ENCODE measurements around the gene OR6T1. TPM values are rescaled to one million over a fixed set of nuclear protein-coding genes. Genes with fewer than 3 reads are reported as not detected.

OR6T1 gene
- not detected for total RNA-seq (2013)
- polyA plus RNA-seq (not detected), polyA minus RNA-seq (not detected in 2 replicates), total RNA-seq (0 to 0.12 (median 0) reads per million in 11 experiments)

- DNase-seq: no peak
- no peak for TF ChIP-seq CTCF (IDR thresholded peaks at IDR 0.05)
- Histone ChIP-seq H3K36me3 (replicated peaks in 1 of 2; ENCODE audit: control insufficient read depth in 1 of 2, insufficient read depth in 2 of 2, low read length in 2 of 2) (no peaks in the 10 kb centered on the region), H3K79me2 (ENCODE audit: insufficient read depth, low read length) (no peaks in the 10 kb centered on the region), H3K9ac (ENCODE audit: insufficient read depth, low read length, poor library complexity, severe bottlenecking) (no peak within 1 kb of the TSS), H3K4me3 (replicated peaks in 1 of 3; ENCODE audit: low read depth in 2 of 3, low read length in 3 of 3) (no peak within 1 kb of the TSS), H3K27me3 (ENCODE audit: control insufficient read depth in 2 of 2, insufficient read depth in 2 of 2, low read length in 2 of 2) (no peaks in the 10 kb centered on the region), H3K4me1 (ENCODE audit: control insufficient read depth in 1 of 2, insufficient read depth in 2 of 2, low read length in 2 of 2) (no peaks in the 10 kb centered on the region), H3K27ac (ENCODE audit: low read depth in 1 of 2, low read length in 2 of 2) (no peak within 1 kb of the TSS), H4K20me1 (ENCODE audit: insufficient read depth, low read length) (no peaks in the 10 kb centered on the region), H3K4me2 (replicated peaks; ENCODE audit: extremely low read depth, low read length, poor library complexity, severe bottlenecking) (no peak within 1 kb of the TSS), H2AFZ (ENCODE audit: insufficient read depth, low read depth, low read length, poor library complexity, severe bottlenecking) (no peak within 1 kb of the TSS), H3K9me3 (replicated peaks in 1 of 2; ENCODE audit: control insufficient read depth in 1 of 2, insufficient read depth in 1 of 2, low read length in 2 of 2) (peaks cover 3 to 5% of the 10 kb centered on the region in 2 donors)
- Mint-ChIP-seq H3K27me3 (ENCODE audit: low read depth in 3 of 3) (peaks cover 0 to 3% (median 0%) of the 10 kb centered on the region in 3 donors), H3K4me3 (no peak within 1 kb of the TSS), H3K27ac (peak within 1 kb of the TSS in 1 of 7 donors; percentile 14), H3K9me3 (peaks cover 0 to 6% (median 2%) of the 10 kb centered on the region in 7 donors), H3K36me3 (no peaks in the 10 kb centered on the region), H3K4me1 (no peaks in the 10 kb centered on the region)
- 100% methylated on average over 1 of the region's 3 CpGs for WGBS (ENCODE audit: insufficient coverage)
- intact Hi-C loops (cut with micrococcal nuclease): no loop called here
Observed at GRCh38 chr11:123943738-123944137, at the start of gene OR6T1. Gene OR6T1 (minus strand): TSS chr11:123943838. CDS start chr11:123943838, 0 bp downstream.

GRCh38 chr11:123979311-123979710 lies 35.7 kb upstream of the OR6T1 start:
- WGBS (ENCODE audit: insufficient coverage): 95% methylated on average over 2 of the region's 5 CpGs
- no peak for TF ChIP-seq CTCF (IDR thresholded peaks at IDR 0.05)
- no peaks in the 10 kb centered on the region for H3K4me1 ChIP-seq (ENCODE audit: control insufficient read depth in 1 of 2, insufficient read depth in 2 of 2, low read length in 2 of 2)
- H4K20me1 ChIP-seq (ENCODE audit: insufficient read depth, low read length): no peaks in the 10 kb centered on the region
- no peaks in the 10 kb centered on the region for H3K27me3 ChIP-seq (ENCODE audit: control insufficient read depth in 2 of 2, insufficient read depth in 2 of 2, low read length in 2 of 2)
- DNase-seq: no peak
- no peaks in the 10 kb centered on the region for H3K36me3 ChIP-seq (replicated peaks in 1 of 2; ENCODE audit: control insufficient read depth in 1 of 2, insufficient read depth in 2 of 2, low read length in 2 of 2)
- Mint-ChIP-seq H3K27ac (no peak overlapping the region), H3K4me1 (no peaks in the 10 kb centered on the region), H3K27me3 (ENCODE audit: low read depth in 3 of 3) (peaks cover 0 to 2% (median 0%) of the 10 kb centered on the region in 3 donors), H3K36me3 (no peaks in the 10 kb centered on the region), H3K9me3 (peaks cover 6 to 12% (median 10%) of the 10 kb centered on the region in 7 donors), H3K4me3 (no peak overlapping the region)
- no peak overlapping the region for H3K4me2 ChIP-seq (replicated peaks; ENCODE audit: extremely low read depth, low read length, poor library complexity, severe bottlenecking)
- no peak overlapping the region for H2AFZ ChIP-seq (ENCODE audit: insufficient read depth, low read depth, low read length, poor library complexity, severe bottlenecking)
- no peaks in the 10 kb centered on the region for H3K79me2 ChIP-seq (ENCODE audit: insufficient read depth, low read length)
- H3K9me3 ChIP-seq (replicated peaks in 1 of 2; ENCODE audit: control insufficient read depth in 1 of 2, insufficient read depth in 1 of 2, low read length in 2 of 2): peaks cover 0 to 11% of the 10 kb centered on the region in 2 donors
- no peak overlapping the region for H3K27ac ChIP-seq (ENCODE audit: low read depth in 1 of 2, low read length in 2 of 2)
- intact Hi-C loops (cut with micrococcal nuclease): no loop called here
- H3K4me3 ChIP-seq (replicated peaks in 1 of 3; ENCODE audit: low read depth in 2 of 3, low read length in 3 of 3): no peak overlapping the region
- no peak overlapping the region for H3K9ac ChIP-seq (ENCODE audit: insufficient read depth, low read length, poor library complexity, severe bottlenecking)

All from CD14-positive monocyte (primary cell).